Retina (tissue), 1 donor: Measurements from ENCODE around the gene OR10A6.

Source experiments
- DNase-seq: peaks from one replicate; pipeline ENCODE4 v3.0.0-alpha.2; 2016

OR10A6 gene

GRCh38 chr11:7931168-7931567 is at the start of gene OR10A6:
OR10A6 (minus strand) TSS chr11:7931268; CDS start chr11:7928662, 2,606 bp downstream.
- DNase-seq = no peak

- no peak for DNase-seq
Observed at GRCh38 chr11:7977232-7977917, 46.3 kb upstream of the OR10A6 start.

- no peak for DNase-seq
Observed at GRCh38 chr11:7974668-7975067, 43.6 kb upstream of the OR10A6 start.

- DNase-seq = no peak
Observed at GRCh38 chr11:7973011-7973410, 41.9 kb upstream of the OR10A6 start.

GRCh38 chr11:7971846-7972245 is 40.8 kb upstream of the OR10A6 start:
- DNase-seq = no peak

- DNase-seq = no peak
Observed at GRCh38 chr11:7969756-7970646, 38.9 kb upstream of the OR10A6 start.

- DNase-seq = no peak
Observed at GRCh38 chr11:7968686-7969085, 37.6 kb upstream of the OR10A6 start.

- DNase-seq = no peak
Observed at GRCh38 chr11:7967826-7968225, 36.8 kb upstream of the OR10A6 start.

- no peak for DNase-seq
Observed at GRCh38 chr11:7967097-7967496, 36.0 kb upstream of the OR10A6 start.

GRCh38 chr11:7965386-7965785 is 34.3 kb upstream of the OR10A6 start, which contains the start of gene NLRP10:
NLRP10 (minus strand) TSS chr11:7965447; CDS start chr11:7963495, 1,952 bp downstream.
- DNase-seq = no peak

- DNase-seq = no peak
Observed at GRCh38 chr11:7964873-7965272, 33.8 kb upstream of the OR10A6 start.

- no peak for DNase-seq
Observed at GRCh38 chr11:7964261-7964660, 33.2 kb upstream of the OR10A6 start.

- DNase-seq = no peak
Observed at GRCh38 chr11:7955191-7955590, 24.1 kb upstream of the OR10A6 start.

GRCh38 chr11:7949934-7950333 is 18.9 kb upstream of the OR10A6 start:
- no peak for DNase-seq

GRCh38 chr11:7944123-7944522 is 13.1 kb upstream of the OR10A6 start:
- no peak for DNase-seq

GRCh38 chr11:7941608-7942007 is 10.5 kb upstream of the OR10A6 start, which contains the start of gene OR10A3:
OR10A3 (minus strand) TSS chr11:7941708; CDS start chr11:7939520, 2,188 bp downstream.
- DNase-seq = no peak

GRCh38 chr11:7941146-7941545 is 10.1 kb upstream of the OR10A6 start:
- no peak for DNase-seq

- no peak for DNase-seq
Observed at GRCh38 chr11:7936615-7937014, 5.5 kb upstream of the OR10A6 start.

GRCh38 chr11:7927635-7928034 is 3.4 kb downstream of the OR10A6 start:
- DNase-seq = no peak

GRCh38 chr11:7924536-7924935 is 6.5 kb downstream of the OR10A6 start:
- DNase-seq = no peak

- no peak for DNase-seq
Observed at GRCh38 chr11:7918141-7918540, 12.9 kb downstream of the OR10A6 start.

- DNase-seq = no peak
Observed at GRCh38 chr11:7911011-7911410, 20.1 kb downstream of the OR10A6 start.

GRCh38 chr11:7910286-7910788 is 20.7 kb downstream of the OR10A6 start:
- DNase-seq = no peak
